Activated CD4-positive, alpha-beta T cell treated with anti-CD3 and anti-CD28 coated beads for 4 hours (primary cell): ENCODE measurements around the gene PPP4R4.

Source experiments
- DNase-seq, 2 donors: peaks; one replicate each; pipeline ENCODE4 v3.0.0-alpha.2; 2020

The PPP4R4 gene

GRCh38 chr14:94312481-94313246, 138.5 kb downstream of the PPP4R4 start:
- no peak for DNase-seq

DNA sequence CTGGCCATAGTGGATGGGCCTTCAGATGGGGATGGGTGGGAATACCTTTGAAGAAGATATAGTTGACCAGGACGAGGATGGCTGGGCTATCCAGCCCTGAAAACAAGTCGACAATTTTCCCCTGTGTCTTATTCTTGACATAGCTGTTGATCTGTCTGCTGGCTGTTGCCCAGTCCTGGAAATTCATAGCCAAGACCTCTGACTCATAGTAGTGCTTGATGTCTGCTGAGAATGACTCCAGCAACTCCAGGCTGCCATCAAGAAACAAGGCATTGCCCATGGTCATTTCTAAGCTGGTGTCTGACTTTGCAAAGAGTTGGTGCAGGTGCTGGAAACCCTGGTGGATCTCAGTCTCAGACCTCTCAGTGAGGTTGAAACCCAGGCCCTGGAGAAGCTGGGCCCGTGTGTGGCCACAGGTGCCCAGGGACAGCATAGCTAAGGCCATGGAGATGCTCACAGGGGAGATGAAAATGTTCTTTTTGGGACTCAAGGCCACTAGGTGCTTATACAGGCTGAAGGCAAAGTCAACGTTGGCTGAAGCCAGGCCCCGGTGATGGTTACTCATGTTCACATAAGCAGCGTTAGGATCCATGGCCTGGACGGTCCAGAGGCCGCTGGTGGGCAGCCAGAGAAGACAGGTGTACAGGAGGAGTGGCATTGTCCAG, 140.0 kb downstream of the PPP4R4 start:
- DNase-seq: no peak

DNA sequence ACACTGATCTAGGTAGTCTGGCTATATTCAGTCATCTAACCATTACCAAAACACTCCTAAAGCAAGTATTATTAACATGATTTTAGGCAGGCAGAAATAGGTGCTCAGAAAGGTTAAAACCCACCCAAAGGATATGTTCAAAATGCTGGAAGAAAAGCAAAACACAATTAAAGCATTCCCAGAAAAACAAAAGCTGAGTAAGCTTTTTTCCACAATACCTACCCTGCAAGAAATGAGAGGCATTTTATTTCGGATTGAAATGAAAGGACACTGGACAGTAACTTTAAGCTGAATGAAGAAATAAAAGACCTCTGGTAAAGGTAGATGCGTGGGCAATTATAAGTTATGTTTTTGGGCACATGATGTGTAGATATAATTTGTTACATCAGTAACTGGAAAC, 140.8 kb downstream of the PPP4R4 start:
- no peak for DNase-seq

GRCh38 chr14:94316692-94317091, 142.6 kb downstream of the PPP4R4 start:
- no peak for DNase-seq

- no peak for DNase-seq
Measured at GRCh38 chr14:94317259-94317658, 143.1 kb downstream of the PPP4R4 start.

GRCh38 chr14:94320243-94320642, 146.1 kb downstream of the PPP4R4 start:
- no peak for DNase-seq

DNA sequence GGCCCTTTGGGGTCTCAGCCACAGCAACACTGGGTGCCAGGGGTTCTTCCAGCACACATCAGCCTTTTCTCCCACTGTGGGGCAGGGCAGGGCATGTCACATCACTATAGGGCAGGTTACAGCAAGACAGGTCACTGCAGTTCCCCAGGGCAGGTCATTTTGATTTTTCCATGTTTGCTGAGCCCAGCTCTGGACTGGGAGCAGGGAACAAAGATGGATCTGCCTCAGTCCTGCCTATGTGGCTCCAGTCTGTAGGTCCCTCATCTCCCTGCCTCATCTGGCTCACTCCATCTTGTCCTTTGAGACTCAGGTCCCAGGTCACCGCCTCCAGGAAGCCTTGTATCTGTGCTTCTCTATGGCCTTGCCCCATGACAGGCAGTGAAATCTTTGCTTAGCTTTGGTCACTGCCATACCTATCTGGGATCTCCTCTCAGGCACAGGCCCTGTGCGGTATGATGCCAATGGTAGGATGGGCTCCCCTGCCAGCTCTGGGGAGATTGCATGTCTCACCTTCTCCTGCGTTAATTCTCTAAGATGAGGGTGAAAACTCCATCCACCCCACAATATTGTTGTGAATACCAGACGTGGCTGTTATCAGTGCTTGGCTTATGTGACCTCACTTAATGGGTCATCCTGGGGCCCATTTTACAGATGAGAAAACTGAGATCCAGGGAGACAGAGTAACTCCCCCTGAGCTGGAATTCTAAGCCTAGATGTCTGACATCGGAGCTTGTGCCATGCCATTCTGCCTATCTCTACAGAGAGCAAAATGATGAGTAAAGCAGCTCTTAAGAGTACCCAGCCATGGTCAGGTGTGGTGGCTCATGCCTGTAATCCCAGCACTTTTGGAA, 147.5 kb downstream of the PPP4R4 start:
- DNase-seq: no peak

GRCh38 chr14:94322648-94323570, 148.8 kb downstream of the PPP4R4 start, which contains the start of gene SERPINA6:
Gene SERPINA6, minus strand, starts transcription at chr14:94323336. Its CDS starts 8,688 bp downstream, at chr14:94314648.
- DNase-seq: no peak

DNA sequence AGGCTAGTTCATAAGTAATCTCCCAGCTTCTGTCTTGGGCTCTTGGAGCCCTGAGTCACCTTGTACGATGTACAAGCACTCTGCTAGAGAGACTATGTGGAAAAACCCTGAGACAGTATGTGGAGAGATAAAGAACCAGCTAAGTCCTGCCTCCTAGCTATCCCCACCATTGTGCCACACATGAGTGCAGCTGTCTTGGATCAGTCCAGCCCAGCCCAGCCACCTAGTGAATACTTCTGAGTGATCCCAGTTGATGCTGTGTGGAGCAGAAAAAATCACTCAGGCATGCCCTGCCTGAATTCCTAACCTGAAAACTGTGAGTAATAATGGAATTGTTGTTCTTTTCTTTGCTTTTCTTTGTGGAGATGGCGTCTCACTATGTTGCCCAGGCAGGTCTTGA, 154.1 kb downstream of the PPP4R4 start:
- DNase-seq: no peak
